GM06990 (cell line): ENCODE results near the gene ERP44.

Experiments used
- DNase-seq: peaks from one replicate; pipeline ENCODE4 v3.0.0-alpha.2; 2011; ENCODE audit not compliant: insufficient read length; ENCODE audit errors: extremely low read depth
- H3K27me3 ChIP-seq: replicated peaks from 2 replicates; pipeline ENCODE4 v1.6.0; 2011; ENCODE audit warnings: low read length; ENCODE audit not compliant: control insufficient read depth, insufficient read depth
- H3K36me3 ChIP-seq: 2 replicates; pipeline ENCODE4 v1.5.1; 2011; ENCODE audit warnings: low read length; ENCODE audit not compliant: control insufficient read depth, insufficient read depth
- H3K4me3 ChIP-seq: replicated peaks from 2 replicates; pipeline ENCODE4 v1.5.1; 2011; ENCODE audit warnings: low read depth, mild to moderate bottlenecking, control low read depth, low read length
- CTCF ChIP-seq: IDR thresholded peaks from 2 replicates; pipeline ENCODE4 v1.5.1; 2011; ENCODE audit warnings: low read length, control low read depth, mild to moderate bottlenecking, inconsistent platforms; ENCODE audit not compliant: insufficient read depth, poor library complexity, severe bottlenecking

ERP44 gene

GRCh38 chr9:100087218-100087617 lies 11.6 kb downstream of the ERP44 start:
- TF ChIP-seq CTCF: no peak
- Histone ChIP-seq H3K36me3 (no peaks in the 10 kb centered on the region), H3K4me3 (no peak overlapping the region), H3K27me3 (no peaks in the 10 kb centered on the region)
- peak; percentile 32 for DNase-seq

- no peak for DNase-seq
- Histone ChIP-seq H3K27me3 (no peaks in the 10 kb centered on the region), H3K36me3 (no peaks in the 10 kb centered on the region), H3K4me3 (no peak overlapping the region)
- no peak for TF ChIP-seq CTCF
Observed at GRCh38 chr9:100086097-100086635, 12.6 kb downstream of the ERP44 start.

- Histone ChIP-seq H3K4me3 (peak overlapping the region; percentile 62), H3K36me3 (no peaks in the 10 kb centered on the region), H3K27me3 (no peaks in the 10 kb centered on the region)
- DNase-seq: peak; percentile 67
- TF ChIP-seq CTCF: no peak
Observed at GRCh38 chr9:100084734-100085133, 14.1 kb downstream of the ERP44 start.

- H3K27me3 ChIP-seq: no peaks in the 10 kb centered on the region
- H3K36me3 ChIP-seq: no peaks in the 10 kb centered on the region; the same call in 1 of the 2 replicates
- no peak for TF ChIP-seq CTCF
- H3K4me3 ChIP-seq: peak overlapping the region; percentile 62
- DNase-seq: peak; percentile 60
Observed at GRCh38 chr9:100084128-100084453, 14.7 kb downstream of the ERP44 start.

GRCh38 chr9:100083448-100084127 lies 15.2 kb downstream of the ERP44 start:
- Histone ChIP-seq H3K4me3 (peak overlapping the region; percentile 62), H3K27me3 (no peaks in the 10 kb centered on the region), H3K36me3 (no peaks in the 10 kb centered on the region; the same call in 1 of the 2 replicates)
- no peak for TF ChIP-seq CTCF
- DNase-seq: peak; percentile 58
